HepG2 (cell line): ENCODE data around the gene TF. TPM values are rescaled to one million over a fixed set of nuclear protein-coding genes. Genes with fewer than 3 reads are reported as not detected.

Experiments used
- HOXA7 ChIP-seq: sonication (generic); formaldehyde crosslinking; IDR thresholded peaks from 2 replicates; pipeline ENCODE4 v1.8.1; 2022; ENCODE audit warnings: mild to moderate bottlenecking, missing genetic modification reagents, moderate library complexity
- ISX ChIP-seq: sonication (generic); formaldehyde crosslinking; conservative IDR thresholded peaks from 2 replicates; pipeline ENCODE4 v1.5.0; 2020; ENCODE audit warnings: missing genetic modification reagents
- MLX ChIP-seq: IDR thresholded peaks from 2 replicates; pipeline ENCODE4 v1.6.1; 2016
- PHF8 ChIP-seq: sonication (generic); formaldehyde crosslinking; IDR thresholded peaks from 2 replicates; pipeline ENCODE4 v1.5.0; 2020; ENCODE audit warnings: missing genetic modification reagents
- SALL1 ChIP-seq: sonication (generic); formaldehyde crosslinking; IDR thresholded peaks from 2 replicates; pipeline ENCODE4 v1.8.0; 2022; ENCODE audit warnings: mild to moderate bottlenecking, missing genetic modification reagents
- ZNF276 ChIP-seq: sonication (generic); formaldehyde crosslinking; IDR thresholded peaks from 2 replicates; pipeline ENCODE4 v1.4.0; 2020; ENCODE audit warnings: mild to moderate bottlenecking, low read depth, missing genetic modification reagents
- ZNF589 ChIP-seq: sonication (generic); formaldehyde crosslinking; conservative IDR thresholded peaks from 2 replicates; pipeline ENCODE4 v1.8.0; 2022; ENCODE audit warnings: mild to moderate bottlenecking, moderate library complexity, missing genetic modification reagents
- ZNF687 ChIP-seq: sonication (generic); formaldehyde crosslinking; IDR thresholded peaks from 2 replicates; pipeline ENCODE4 v1.5.1; 2020; ENCODE audit warnings: mild to moderate bottlenecking, missing genetic modification reagents, moderate library complexity
- polyA plus RNA-seq, 8 experiments: library from polyadenylated mRNA; depleted of rRNA in 3 of 8; stranded (reverse) in 7 of 8; unstranded in 1 of 8; fragments of >200 nt; fragmentation: Illumina TruSeq in 4 of 8; extraction: Trizol in 4 of 8; gene quantifications; 2 replicates each; pipeline versions ENCODE4 v1.2.1 to v1.2.3, GENCODE V29; 2011 to 2016; ENCODE audit warnings: low read depth in 4 of 8, missing spikeins in 1 of 8, mixed read lengths in 1 of 8; ENCODE audit not compliant: insufficient read depth in 1 of 8
- total RNA-seq, 5 experiments: library from RNA; depleted of rRNA; stranded (reverse); fragments of >200 nt; fragmentation: Illumina TruSeq; extraction: Trizol; gene quantifications; 2 replicates each; pipeline ENCODE4 v1.2.3, GENCODE V29; 2016; ENCODE audit warnings: low read depth in 1 of 5

The TF gene
- total and polyA plus RNA-seq, 2 of the 13 experiments (the other 11 are each of a cell fraction or from before 2014, with no cell fraction given) = 10,074 to 11,821 TPM

- no peak for TF ChIP-seq ISX (CRISPR knock-in tag)
- peak; percentile 43; the same call in 1 of the 2 replicates for TF ChIP-seq ZNF687 (CRISPR knock-in tag)
- TF ChIP-seq HOXA7 (CRISPR knock-in tag) = no peak
- TF ChIP-seq SALL1 (CRISPR knock-in tag) = peak; percentile 39; the same call in 1 of the 2 replicates
- no peak for TF ChIP-seq ZNF276 (CRISPR knock-in tag)
- TF ChIP-seq MLX (CRISPR knock-in tag) = no peak
- TF ChIP-seq ZNF589 (CRISPR knock-in tag) = 0 out of 2 replicates have a peak, but pooled peaks have one; percentile 52
- no peak for TF ChIP-seq PHF8 (CRISPR knock-in tag)
Observed at GRCh38 chr3:133832802-133833144, 86.6 kb downstream of the TF start (continued).
